Activated B cell treated with CpG ODN at 0.5 μM for 24 hours (primary cell): ENCODE data around the gene PRKCB. TPM values are rescaled to one million over a fixed set of nuclear protein-coding genes. Genes with fewer than 3 reads are reported as not detected.

Source experiments
- ATAC-seq: fragments of 200-7000 bp; cut with Tn5 transposase; one replicate; pipeline ENCODE4 v1.10.0; 2021; ENCODE audit warnings: low read depth, mild to moderate bottlenecking, moderate library complexity
- CTCF ChIA-PET: fragments of 350-600 bp; sonication (Branson Sonifier 250); formaldehyde crosslinking; loops from one replicate; lab custom pipeline; 2021; ENCODE audit warnings: antibody characterized with exemption; lab: Charles Lee
- POLR2A ChIA-PET: fragments of 350-600 bp; sonication (Branson Sonifier 250); formaldehyde crosslinking; loops from one replicate; lab custom pipeline; 2021; ENCODE audit warnings: antibody characterized with exemption; lab: Charles Lee
- DNase-seq: peaks from one replicate; pipeline ENCODE4 v3.0.0; 2022
- H3K27ac Mint-ChIP-seq: one replicate; pipeline ENCODE4 v1.8.0; 2020; ENCODE audit warnings: mixed read lengths
- H3K27me3 Mint-ChIP-seq: one replicate; pipeline ENCODE4 v1.8.0; 2021; ENCODE audit warnings: mixed read lengths
- H3K36me3 Mint-ChIP-seq: one replicate; pipeline ENCODE4 v1.8.0; 2021; ENCODE audit warnings: low read depth, mixed read lengths
- H3K4me1 Mint-ChIP-seq: one replicate; pipeline ENCODE4 v1.8.0; 2021; ENCODE audit warnings: mixed read lengths
- H3K4me3 Mint-ChIP-seq: one replicate; pipeline ENCODE4 v1.8.0; 2020; ENCODE audit warnings: mild to moderate bottlenecking, mixed read lengths
- H3K9me3 Mint-ChIP-seq: one replicate; pipeline ENCODE4 v1.8.0; 2020; ENCODE audit warnings: mixed read lengths
- CTCF ChIP-seq: fragments of 200-600 bp; IDR thresholded peaks from one replicate; pipeline ENCODE4 v1.8.0; 2022; ENCODE audit warnings: antibody characterized with exemption, mild to moderate bottlenecking
- intact Hi-C: fragments of 100-400 bp; cut with micrococcal nuclease; formaldehyde crosslinking; loops from one replicate; pipeline ENCODE4 v1.15.1; 2024
- total RNA-seq: library from RNA; stranded (reverse); gene quantifications from 2 replicates; pipeline ENCODE4 v1.2.3, GENCODE V29; 2022

Gene PRKCB
- total RNA-seq, 1 donor from 2014 or later = 146 TPM

GRCh38 chr16:23968176-23968575 is 132.4 kb downstream of the PRKCB start:
- CTCF ChIA-PET = interaction anchor here (0.9 to 1.8 kb wide), 3 partner anchors 42 to 164 kb away, joined by 4 to 5 read pairs (median 4); no protein-coding TSS in a partner anchor
- Mint-ChIP-seq H3K4me1 (peaks cover 82% of the 10 kb centered on the region), H3K36me3 (peaks cover 68% of the 10 kb centered on the region), H3K27me3 (no peaks in the 10 kb centered on the region), H3K27ac (peak overlapping the region; percentile 67), H3K9me3 (no peaks in the 10 kb centered on the region), H3K4me3 (peak overlapping the region; percentile 19)
- no peak for ATAC-seq
- POLR2A ChIA-PET = interaction anchor here (0.6 kb wide), 1 partner anchor 36 kb away, joined by 10 read pairs; no protein-coding TSS in a partner anchor
- intact Hi-C loops = no loop called here
- no peak for TF ChIP-seq CTCF
- no peak for DNase-seq

- Mint-ChIP-seq H3K4me3 (no peak overlapping the region), H3K9me3 (no peaks in the 10 kb centered on the region), H3K27ac (peak overlapping the region; percentile 30), H3K27me3 (no peaks in the 10 kb centered on the region), H3K4me1 (peaks cover 87% of the 10 kb centered on the region), H3K36me3 (peaks cover 68% of the 10 kb centered on the region)
- ChIA-PET CTCF (interaction anchor here (1.2 to 1.8 kb wide), 2 partner anchors 11 to 93 kb away, joined by 3 to 5 read pairs; no protein-coding TSS in a partner anchor), POLR2A (no interaction called here)
- no peak for ATAC-seq
- TF ChIP-seq CTCF = no peak
- intact Hi-C loops = no loop called here
- DNase-seq = no peak
Measured at GRCh38 chr16:23969468-23970297, 133.9 kb downstream of the PRKCB start.

- H3K4me3 Mint-ChIP-seq = no peak overlapping the region
- H3K9me3 Mint-ChIP-seq = no peaks in the 10 kb centered on the region
- H3K4me1 Mint-ChIP-seq = peaks cover 84% of the 10 kb centered on the region
- ATAC-seq = no peak
- peak overlapping the region; percentile 13 for H3K27ac Mint-ChIP-seq
- intact Hi-C loops = no loop called here
- POLR2A ChIA-PET = interaction anchor here (0.6 kb wide), 1 partner anchor 62 kb away, joined by 10 read pairs; no protein-coding TSS in a partner anchor
- DNase-seq = no peak
- no peak for TF ChIP-seq CTCF
- CTCF ChIA-PET = interaction anchor here (1.7 kb wide), 1 partner anchor 36 kb away, joined by 6 read pairs; no protein-coding TSS in a partner anchor
- no peaks in the 10 kb centered on the region for H3K27me3 Mint-ChIP-seq
- peaks cover 60% of the 10 kb centered on the region for H3K36me3 Mint-ChIP-seq
Measured at GRCh38 chr16:23974223-23974622, 138.4 kb downstream of the PRKCB start.

GRCh38 chr16:23975293-23975692 is 139.5 kb downstream of the PRKCB start:
- no peak for TF ChIP-seq CTCF
- no peak for ATAC-seq
- no peak for DNase-seq
- Mint-ChIP-seq H3K27me3 (no peaks in the 10 kb centered on the region), H3K36me3 (peaks cover 55% of the 10 kb centered on the region), H3K4me3 (no peak overlapping the region), H3K4me1 (peaks cover 84% of the 10 kb centered on the region), H3K27ac (no peak overlapping the region), H3K9me3 (no peaks in the 10 kb centered on the region)
- intact Hi-C loops = no loop called here
- POLR2A ChIA-PET = no interaction called here
- CTCF ChIA-PET = interaction anchor here (1.7 kb wide), 1 partner anchor 35 kb away, joined by 6 read pairs; no protein-coding TSS in a partner anchor

- Mint-ChIP-seq H3K4me1 (peaks cover 83% of the 10 kb centered on the region), H3K4me3 (peak overlapping the region; percentile 7), H3K36me3 (peaks cover 47% of the 10 kb centered on the region), H3K27me3 (no peaks in the 10 kb centered on the region), H3K9me3 (no peaks in the 10 kb centered on the region), H3K27ac (peak overlapping the region; percentile 74)
- ChIA-PET CTCF (interaction anchor here (1.7 kb wide), 1 partner anchor 34 kb away, joined by 6 read pairs; no protein-coding TSS in a partner anchor), POLR2A (interaction anchor here (0.5 kb wide), 1 partner anchor 14 kb away, joined by 10 read pairs; no protein-coding TSS in a partner anchor)
- intact Hi-C loops = no loop called here
- ATAC-seq (no peak), DNase-seq (no peak)
- no peak for TF ChIP-seq CTCF
Measured at GRCh38 chr16:23976091-23976490, 140.3 kb downstream of the PRKCB start.
